GM18907 (cell line): ENCODE results near the gene CCDC171.
"Not testable (repeated sequence)": the region's sequence is repeated elsewhere in the genome, so short reads cannot be mapped to it uniquely, and the experiment has no call there.

Experiments used
- ATAC-seq: cut with Tn5 transposase; IDR thresholded peaks from one replicate; pipeline ENCODE4 v1.9.1; 2021; ENCODE audit warnings: mild to moderate bottlenecking, moderate library complexity; ENCODE audit not compliant: unreplicated experiment

CCDC171 gene

DNA sequence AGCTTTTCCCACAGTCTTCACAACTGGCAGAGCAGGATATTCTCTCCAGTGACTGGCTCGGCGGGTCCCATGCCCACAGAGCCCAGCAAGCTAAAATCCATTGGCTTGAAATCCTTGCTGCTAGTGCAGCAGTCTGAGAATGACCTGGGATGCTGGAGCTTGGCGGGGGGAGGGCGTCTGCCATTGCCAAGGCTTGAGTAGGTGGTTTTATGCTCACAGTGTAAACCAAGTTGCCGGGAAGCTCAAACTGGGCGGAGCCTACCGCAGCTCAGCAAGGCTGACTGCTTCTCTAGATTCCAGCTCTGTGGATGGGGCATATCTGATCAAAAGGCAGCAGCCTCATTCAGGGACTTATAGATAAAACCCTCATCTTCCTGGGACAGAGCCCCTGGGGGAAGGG, 194.1 kb downstream of the CCDC171 start:
- ATAC-seq: no peak

GRCh38 chr9:15755660-15756059, 202.8 kb downstream of the CCDC171 start:
- ATAC-seq: no peak

DNA sequence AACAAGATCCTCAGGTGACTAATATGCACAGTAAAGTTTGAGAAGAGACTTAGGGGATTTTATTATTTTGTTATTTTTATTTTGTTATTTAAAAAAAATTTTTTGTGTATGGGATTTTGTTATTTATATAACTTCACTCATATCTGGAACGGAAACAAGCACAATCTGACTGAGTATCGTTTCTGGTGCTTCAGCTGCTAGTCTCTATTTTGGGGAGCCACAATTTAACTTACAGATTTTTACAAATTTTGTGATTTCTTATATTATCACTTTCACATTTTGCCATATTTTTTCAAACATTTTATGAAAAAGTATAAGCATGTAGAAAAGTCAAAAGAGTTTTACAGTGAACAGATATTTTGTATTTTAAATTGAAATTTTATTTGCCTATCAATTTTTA, 208.7 kb downstream of the CCDC171 start:
- ATAC-seq: no peak

- no peak for ATAC-seq
Measured at GRCh38 chr9:15763371-15763770, 210.5 kb downstream of the CCDC171 start.

DNA sequence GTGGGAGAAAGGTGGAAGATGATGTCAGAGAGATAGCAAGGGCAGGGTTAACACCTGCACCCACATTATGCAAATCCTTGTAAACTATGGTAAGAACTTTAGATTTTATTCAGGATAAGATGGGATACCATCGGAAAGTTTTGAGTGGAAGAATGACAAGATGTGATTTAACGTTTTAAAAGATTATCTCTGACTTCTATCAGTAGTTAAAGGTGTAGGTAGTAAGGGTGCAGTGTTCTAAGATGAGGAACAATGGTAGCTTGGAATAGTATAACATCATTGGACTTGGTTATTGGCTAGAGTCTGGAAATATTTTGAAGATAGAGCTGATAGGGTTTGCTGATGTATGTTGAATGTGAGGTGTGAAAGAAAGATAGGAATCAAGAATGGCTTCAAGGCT, 211.3 kb downstream of the CCDC171 start:
- no peak for ATAC-seq

DNA sequence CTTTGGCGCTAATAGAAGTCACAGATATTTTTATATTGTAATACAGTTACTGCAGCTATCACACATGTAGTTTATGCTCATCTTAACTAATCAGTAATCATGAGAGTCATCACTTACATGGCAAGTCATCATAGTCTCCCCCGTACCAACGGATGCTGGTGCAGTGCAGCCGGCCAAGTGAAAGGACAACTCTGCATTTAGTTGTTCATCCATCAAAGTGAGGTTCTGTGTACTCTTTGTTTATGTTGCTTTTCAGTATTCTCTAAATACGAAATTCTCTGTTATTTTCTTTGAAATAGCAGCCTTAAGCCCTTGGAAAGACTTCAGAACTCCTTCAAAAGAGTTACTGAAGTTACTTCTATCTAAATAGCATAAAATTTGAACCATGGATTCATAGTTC, 216.7 kb downstream of the CCDC171 start:
- no peak for ATAC-seq

DNA sequence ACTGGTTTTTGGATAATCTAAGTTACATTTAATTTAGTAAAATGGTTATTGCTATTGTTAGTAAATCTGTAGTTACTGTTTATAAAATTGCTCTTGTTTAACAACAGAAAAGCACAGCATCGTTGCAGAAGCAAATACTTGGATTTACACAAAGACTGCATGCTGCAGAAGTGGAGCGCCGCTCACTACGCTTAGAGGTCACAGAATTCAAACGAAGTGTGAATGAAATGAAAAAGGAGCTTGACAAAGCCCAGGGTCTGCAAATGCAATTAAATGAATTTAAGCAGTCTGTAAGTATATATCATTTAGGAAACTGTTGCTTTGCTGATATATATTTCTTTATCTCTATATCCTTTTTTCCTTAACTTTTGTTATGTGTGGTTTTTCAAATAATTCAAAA, 226.0 kb downstream of the CCDC171 start:
- no peak for ATAC-seq

DNA sequence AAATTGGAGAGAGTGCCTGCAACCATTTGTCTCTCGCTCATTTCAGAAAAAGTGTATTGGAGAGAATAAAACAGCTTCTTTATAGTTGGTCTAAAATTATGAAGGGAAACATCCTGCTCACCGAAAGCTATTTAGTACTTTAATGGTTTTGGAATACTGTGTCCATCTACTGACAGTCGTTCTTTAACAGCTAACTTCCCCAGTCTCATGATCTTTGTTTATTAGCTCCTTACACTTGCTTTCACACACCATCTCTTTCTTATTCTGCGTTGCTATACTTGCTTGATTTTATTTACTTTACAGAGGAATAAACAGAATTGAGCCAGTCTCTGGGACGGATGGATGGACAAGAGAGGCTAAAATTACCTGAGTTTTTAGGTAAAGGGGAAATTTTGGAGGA, 229.3 kb downstream of the CCDC171 start:
- ATAC-seq: no peak

DNA sequence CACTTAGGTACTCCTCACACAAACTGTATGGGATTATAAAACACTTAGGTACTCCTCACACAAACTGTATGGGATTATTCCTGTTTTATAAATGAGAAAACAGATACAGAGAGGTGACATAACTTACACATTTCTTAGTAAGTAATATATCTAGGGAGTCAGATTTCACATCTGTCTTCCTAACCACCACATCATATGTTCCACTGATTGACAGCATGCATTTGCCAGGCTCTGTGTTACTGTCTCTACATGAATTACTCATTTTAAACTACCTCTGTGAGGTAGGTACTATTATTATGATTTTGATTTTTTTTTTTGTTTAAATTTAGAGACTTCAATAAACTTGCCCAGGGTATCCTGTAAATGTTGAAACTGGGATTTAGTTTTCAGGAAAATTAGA, 232.7 kb downstream of the CCDC171 start:
- ATAC-seq: no peak

GRCh38 chr9:15786616-15787015, 233.8 kb downstream of the CCDC171 start:
- no peak for ATAC-seq

GRCh38 chr9:15810219-15810899, 257.5 kb downstream of the CCDC171 start:
- not testable (repeated sequence) for ATAC-seq

DNA sequence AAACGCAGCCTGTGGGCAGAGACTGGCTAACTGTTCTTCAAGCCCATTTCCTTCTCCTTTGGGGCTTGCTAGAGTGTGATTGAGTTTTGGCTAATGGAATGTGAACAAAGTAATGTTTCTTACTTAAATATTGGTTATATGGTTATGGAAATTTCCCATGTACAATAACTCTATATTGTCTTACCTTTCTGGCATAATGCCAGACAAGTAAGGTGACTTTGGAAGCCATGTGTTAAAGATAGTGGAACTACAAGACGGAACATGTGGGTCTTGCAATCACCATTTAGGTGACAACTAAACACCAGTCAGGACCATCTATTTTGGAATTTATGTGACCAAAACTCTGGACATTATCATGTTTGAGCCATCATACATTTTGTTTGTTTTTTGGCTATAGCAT, 260.2 kb downstream of the CCDC171 start:
- ATAC-seq: no peak

- ATAC-seq: no peak
Measured at GRCh38 chr9:15824310-15824709, 271.5 kb downstream of the CCDC171 start.

DNA sequence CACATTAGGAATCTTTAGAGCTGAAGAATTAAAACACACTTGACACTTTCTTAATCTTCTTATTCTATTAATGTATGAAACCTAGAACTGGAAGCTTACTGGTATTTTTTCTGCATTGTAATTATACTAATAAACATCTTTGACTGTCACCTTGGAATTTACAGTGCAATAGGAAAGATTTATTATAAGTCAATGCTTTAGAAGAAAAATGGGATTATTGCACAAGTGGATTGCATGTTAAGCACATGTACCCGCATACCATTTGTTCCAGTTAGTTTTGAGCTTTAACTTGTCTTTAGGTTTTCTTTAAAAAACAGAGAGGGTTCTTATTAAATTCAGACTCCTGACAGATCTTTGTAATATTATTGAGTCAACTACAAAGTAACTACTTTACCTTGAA, 278.5 kb downstream of the CCDC171 start:
- ATAC-seq: no peak

DNA sequence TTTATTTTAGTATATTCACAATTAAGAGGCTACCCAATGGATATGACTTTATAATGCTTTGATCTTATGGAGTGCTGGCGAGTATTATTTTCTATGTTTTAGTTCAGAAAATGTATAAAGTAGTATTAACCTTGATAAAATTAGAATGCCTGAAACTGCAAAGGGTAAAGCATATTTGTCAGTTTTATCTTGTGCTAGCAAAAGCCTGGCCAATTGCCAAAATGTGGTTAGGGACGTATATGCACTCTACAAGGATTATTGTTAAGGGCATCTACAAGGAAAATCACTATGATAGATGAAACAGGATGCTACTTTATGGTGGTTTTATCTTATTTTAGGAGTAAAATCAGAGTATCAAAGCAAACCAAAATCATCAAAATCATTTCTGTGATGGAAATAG, 281.7 kb downstream of the CCDC171 start:
- ATAC-seq: no peak

DNA sequence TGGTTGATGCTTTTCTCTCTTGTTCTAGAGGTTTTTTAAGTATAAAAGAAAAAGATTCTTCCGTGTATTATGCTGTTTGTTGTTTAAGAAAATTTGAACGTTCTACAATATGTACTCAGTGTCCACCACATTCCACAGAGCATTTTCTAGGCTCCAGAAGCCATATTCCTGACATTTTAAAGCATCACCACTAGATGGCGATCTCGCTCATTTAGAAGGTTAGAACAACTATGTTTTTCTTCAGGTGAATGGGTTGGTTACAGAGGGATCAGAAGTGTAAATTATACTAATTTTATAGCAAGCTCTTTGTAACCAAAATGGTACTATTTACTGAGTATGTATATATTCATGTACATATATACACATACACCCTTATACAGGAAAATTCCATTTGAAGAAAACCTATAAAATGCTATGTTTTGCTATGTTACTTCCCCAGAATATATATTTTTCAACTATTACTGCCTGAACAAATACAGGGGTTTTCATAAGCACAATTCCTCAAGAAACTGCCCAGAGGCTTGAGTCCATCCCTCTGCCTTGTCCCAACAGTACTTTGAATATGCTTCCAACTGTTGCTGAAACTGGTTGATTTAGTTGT, 284.3 kb downstream of the CCDC171 start:
- ATAC-seq: peak; percentile 90

DNA sequence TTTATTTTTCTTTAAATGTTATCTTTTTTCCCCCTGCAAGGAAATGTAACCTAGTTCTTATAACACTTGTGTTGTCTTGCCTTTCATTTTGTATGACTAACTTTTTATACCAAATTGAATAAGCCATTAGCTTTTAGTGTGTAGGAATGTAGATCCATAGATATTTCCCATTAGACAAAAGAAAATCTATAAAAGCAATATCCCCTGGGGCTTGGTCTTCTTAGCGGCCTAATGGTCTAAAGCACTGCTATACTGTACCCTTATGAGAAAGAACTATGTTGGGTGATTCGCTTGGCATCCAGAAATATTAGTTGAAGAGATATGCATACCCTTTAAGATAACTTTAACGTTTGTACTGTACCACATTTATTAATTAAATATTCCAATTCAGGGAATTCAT, 289.2 kb downstream of the CCDC171 start:
- ATAC-seq: no peak

- no peak for ATAC-seq
Measured at GRCh38 chr9:15843316-15843715, 290.5 kb downstream of the CCDC171 start.

GRCh38 chr9:15843931-15844330, 291.1 kb downstream of the CCDC171 start:
- ATAC-seq: no peak

- ATAC-seq: no peak
Measured at GRCh38 chr9:15846611-15847010, 293.8 kb downstream of the CCDC171 start.

- ATAC-seq: no peak
Measured at GRCh38 chr9:15849871-15850270, 297.0 kb downstream of the CCDC171 start.

- no peak for ATAC-seq
Measured at GRCh38 chr9:15851766-15852165, 298.9 kb downstream of the CCDC171 start.

- no peak for ATAC-seq
Measured at GRCh38 chr9:15856591-15856990, 303.7 kb downstream of the CCDC171 start.
